PFSK-1 (cell line): ENCODE results near the gene SNRNP48.

Experiments
- FOXP2 ChIP-seq: optimal IDR thresholded peaks from 2 replicates; pipeline ENCODE3; 2011; ENCODE audit warnings: borderline replicate concordance, control low read depth, inconsistent platforms; ENCODE audit not compliant: insufficient read depth; ENCODE audit errors: extremely low read length, extremely low read depth
- POLR2AphosphoS5 ChIP-seq: IDR thresholded peaks from 2 replicates; pipeline ENCODE4 v1.6.1; 2012; ENCODE audit warnings: low read depth, mild to moderate bottlenecking, control low read depth, low read length, moderate library complexity
- REST ChIP-seq, 2 experiments: IDR thresholded peaks; 2 replicates each; pipeline versions ENCODE4 v1.6.1 to v1.8.0; 2011 to 2012; ENCODE audit warnings: low read depth in 2 of 2, low read length in 2 of 2, control low read depth in 1 of 2, inconsistent platforms in 1 of 2, mild to moderate bottlenecking in 1 of 2, moderate library complexity in 1 of 2; ENCODE audit not compliant: insufficient read depth in 1 of 2
- SIN3A ChIP-seq: IDR thresholded peaks from 2 replicates; pipeline ENCODE4 v1.6.1; 2012; ENCODE audit warnings: mild to moderate bottlenecking, low read length, moderate library complexity, borderline replicate concordance; ENCODE audit not compliant: insufficient read depth
- TAF1 ChIP-seq: IDR thresholded peaks from 2 replicates; pipeline ENCODE4 v1.6.1; 2012; ENCODE audit warnings: low read length, control low read depth, borderline replicate concordance; ENCODE audit not compliant: insufficient read depth

The SNRNP48 gene

GRCh38 chr6:7559651-7560385 lies 30.2 kb upstream of the SNRNP48 start:
- TF ChIP-seq REST (IDR thresholded peaks at IDR 0.05; ENCODE audit: insufficient read depth in 1 of 2, low read depth in 2 of 2, low read length in 2 of 2) = no peak
- no peak for TF ChIP-seq TAF1
- no peak for TF ChIP-seq SIN3A
- TF ChIP-seq POLR2AphosphoS5 = no peak
- TF ChIP-seq FOXP2 = no peak

GRCh38 chr6:7561153-7561964 lies 28.6 kb upstream of the SNRNP48 start:
- TF ChIP-seq POLR2AphosphoS5 (no peak), SIN3A (no peak), REST (IDR thresholded peaks at IDR 0.05; ENCODE audit: insufficient read depth in 1 of 2, low read depth in 2 of 2, low read length in 2 of 2) (no peak), FOXP2 (no peak), TAF1 (no peak)

- TF ChIP-seq SIN3A (no peak), TAF1 (no peak), POLR2AphosphoS5 (no peak), FOXP2 (no peak), REST (IDR thresholded peaks at IDR 0.05; ENCODE audit: insufficient read depth in 1 of 2, low read depth in 2 of 2, low read length in 2 of 2) (no peak)
Measured at GRCh38 chr6:7562769-7563168, 27.2 kb upstream of the SNRNP48 start.

GRCh38 chr6:7566107-7566506 lies 23.9 kb upstream of the SNRNP48 start:
- no peak for TF ChIP-seq POLR2AphosphoS5
- no peak for TF ChIP-seq FOXP2
- TF ChIP-seq REST (IDR thresholded peaks at IDR 0.05; ENCODE audit: insufficient read depth in 1 of 2, low read depth in 2 of 2, low read length in 2 of 2) = no peak
- TF ChIP-seq SIN3A = no peak
- TF ChIP-seq TAF1 = no peak
